ENCODE data around the gene TJP2. TPM values are rescaled to one million over a fixed set of nuclear protein-coding genes. Genes with fewer than 3 reads are reported as not detected.

Gene TJP2
- total and polyA plus RNA-seq, 4 experiments from 2014 or later = 2.4 to 10.3 (median 8.8) TPM

DNA sequence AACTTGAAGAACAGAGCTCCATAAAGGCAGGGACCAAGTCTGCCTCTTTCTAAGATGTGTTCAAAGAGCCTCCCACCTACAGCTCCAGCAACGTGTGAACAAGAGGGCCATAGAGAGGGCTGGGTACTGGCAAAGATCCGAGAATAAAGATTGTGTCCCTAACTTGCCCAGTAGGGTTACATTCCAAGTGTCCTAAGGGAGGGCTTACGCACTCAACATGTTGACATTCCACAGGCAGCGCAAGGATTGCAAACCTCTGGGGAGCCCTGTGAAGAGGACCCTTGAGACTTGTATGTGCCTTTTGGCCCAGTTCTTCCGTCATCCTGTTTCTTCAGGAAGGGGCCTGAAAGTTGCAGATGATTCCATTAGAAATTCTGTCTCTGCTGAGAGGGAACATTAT, 102.7 kb downstream of the TJP2 start:
- H3K27ac ChIP-seq (ENCODE audit: low read depth, low read length) = no peak overlapping the region
- H3K4me3 Mint-ChIP-seq = no peak overlapping the region

GRCh38 chr9:69279084-69279731, 105.1 kb downstream of the TJP2 start:
- Mint-ChIP-seq H3K36me3 (no peaks in the 10 kb centered on the region), H3K27ac (no peak overlapping the region), H3K4me1 (no peaks in the 10 kb centered on the region), H3K4me3 (no peak overlapping the region), H3K9me3 (peaks cover 3 to 45% (median 26%) of the 10 kb centered on the region in 8 donors), H3K27me3 (peaks cover 9 to 10% of the 10 kb centered on the region in 2 donors)
- Histone ChIP-seq H3K9me3 (ENCODE audit: control insufficient read depth in 1 of 2, low read length in 2 of 2) (no peaks in the 10 kb centered on the region), H3K4me3 (ENCODE audit: low read length in 2 of 2) (no peak overlapping the region), H3K36me3 (ENCODE audit: insufficient read depth, low read length) (no peaks in the 10 kb centered on the region), H3K27me3 (ENCODE audit: insufficient read depth, low read length) (no peaks in the 10 kb centered on the region), H3K4me1 (ENCODE audit: insufficient read depth, low read length) (no peaks in the 10 kb centered on the region), H3K27ac (ENCODE audit: low read depth, low read length) (no peak overlapping the region)
- DNase-seq = no peak
- intact Hi-C loops (cut with micrococcal nuclease) = no loop called here
- ChIA-PET CTCF (ENCODE audit: partially characterized antibody) (no interaction called here), POLR2A (ENCODE audit: partially characterized antibody) (no interaction called here)

More for the DNA sequence above, 102.7 kb downstream of the TJP2 start:
- Mint-ChIP-seq H3K27me3 (peaks cover 7 to 13% of the 10 kb centered on the region in 2 donors), H3K4me1 (no peaks in the 10 kb centered on the region), H3K27ac (no peak overlapping the region), H3K36me3 (no peaks in the 10 kb centered on the region), H3K9me3 (peaks cover 6 to 52% (median 27%) of the 10 kb centered on the region in 8 donors)
- H3K4me3 ChIP-seq (ENCODE audit: low read length in 2 of 2) = no peak overlapping the region
- ChIA-PET CTCF (ENCODE audit: partially characterized antibody) (no interaction called here), POLR2A (ENCODE audit: partially characterized antibody) (no interaction called here)
- H3K4me1 ChIP-seq (ENCODE audit: insufficient read depth, low read length) = no peaks in the 10 kb centered on the region
- no peaks in the 10 kb centered on the region for H3K27me3 ChIP-seq (ENCODE audit: insufficient read depth, low read length)
- no peaks in the 10 kb centered on the region for H3K9me3 ChIP-seq (ENCODE audit: control insufficient read depth in 1 of 2, low read length in 2 of 2)
- no peak for DNase-seq
- intact Hi-C loops (cut with micrococcal nuclease) = no loop called here
- H3K36me3 ChIP-seq (ENCODE audit: insufficient read depth, low read length) = no peaks in the 10 kb centered on the region

GRCh38 chr9:69279733-69280132, 105.7 kb downstream of the TJP2 start:
- POLR2A ChIA-PET (ENCODE audit: partially characterized antibody) = no interaction called here
- no peaks in the 10 kb centered on the region for H3K4me1 Mint-ChIP-seq

GRCh38 chr9:69283003-69283402, 108.9 kb downstream of the TJP2 start:
- Histone ChIP-seq H3K36me3 (ENCODE audit: insufficient read depth, low read length) (no peaks in the 10 kb centered on the region), H3K27me3 (ENCODE audit: insufficient read depth, low read length) (peaks cover 5% of the 10 kb centered on the region), H3K27ac (ENCODE audit: low read depth, low read length) (no peak overlapping the region), H3K4me3 (ENCODE audit: low read length in 2 of 2) (no peak overlapping the region), H3K9me3 (ENCODE audit: control insufficient read depth in 1 of 2, low read length in 2 of 2) (no peaks in the 10 kb centered on the region), H3K4me1 (ENCODE audit: insufficient read depth, low read length) (no peaks in the 10 kb centered on the region)
- ChIA-PET CTCF (ENCODE audit: partially characterized antibody) (no interaction called here), POLR2A (ENCODE audit: partially characterized antibody) (no interaction called here)
- Mint-ChIP-seq H3K36me3 (no peaks in the 10 kb centered on the region), H3K9me3 (peaks cover 6 to 27% (median 19%) of the 10 kb centered on the region in 8 donors), H3K4me3 (no peak overlapping the region), H3K27ac (no peak overlapping the region), H3K4me1 (no peaks in the 10 kb centered on the region), H3K27me3 (peaks cover 12 to 29% of the 10 kb centered on the region in 2 donors)
- DNase-seq = no peak
- intact Hi-C loops (cut with micrococcal nuclease) = no loop called here

More at GRCh38 chr9:69279733-69280132, 105.7 kb downstream of the TJP2 start:
- H3K27me3 Mint-ChIP-seq = peaks cover 7 to 14% of the 10 kb centered on the region in 2 donors
- Histone ChIP-seq H3K4me3 (ENCODE audit: low read length in 2 of 2) (no peak overlapping the region), H3K4me1 (ENCODE audit: insufficient read depth, low read length) (no peaks in the 10 kb centered on the region), H3K27me3 (ENCODE audit: insufficient read depth, low read length) (no peaks in the 10 kb centered on the region), H3K9me3 (ENCODE audit: control insufficient read depth in 1 of 2, low read length in 2 of 2) (no peaks in the 10 kb centered on the region), H3K36me3 (ENCODE audit: insufficient read depth, low read length) (no peaks in the 10 kb centered on the region), H3K27ac (ENCODE audit: low read depth, low read length) (no peak overlapping the region)
- no peak overlapping the region for H3K27ac Mint-ChIP-seq
- no peaks in the 10 kb centered on the region for H3K36me3 Mint-ChIP-seq
- no peak overlapping the region for H3K4me3 Mint-ChIP-seq
- no peak for DNase-seq
- CTCF ChIA-PET (ENCODE audit: partially characterized antibody) = no interaction called here
- H3K9me3 Mint-ChIP-seq = peaks cover 3 to 40% (median 23%) of the 10 kb centered on the region in 8 donors
- intact Hi-C loops (cut with micrococcal nuclease) = no loop called here

- H3K4me1 ChIP-seq (ENCODE audit: insufficient read depth, low read length) = no peaks in the 10 kb centered on the region
- H3K27ac Mint-ChIP-seq = no peak overlapping the region
- H3K9me3 ChIP-seq (ENCODE audit: control insufficient read depth in 1 of 2, low read length in 2 of 2) = no peaks in the 10 kb centered on the region
- H3K9me3 Mint-ChIP-seq = peaks cover 0 to 8% (median 0%) of the 10 kb centered on the region in 8 donors
- no peak overlapping the region for H3K4me3 ChIP-seq (ENCODE audit: low read length in 2 of 2)
- no peaks in the 10 kb centered on the region for H3K36me3 ChIP-seq (ENCODE audit: insufficient read depth, low read length)
- H3K27ac ChIP-seq (ENCODE audit: low read depth, low read length) = no peak overlapping the region
- ChIA-PET CTCF (ENCODE audit: partially characterized antibody) (interaction anchor here (0.6 kb wide), 1 partner anchor 655 kb away, joined by 3 read pairs; no protein-coding TSS in a partner anchor), POLR2A (ENCODE audit: partially characterized antibody) (no interaction called here)
- H3K4me1 Mint-ChIP-seq = no peaks in the 10 kb centered on the region
- no peaks in the 10 kb centered on the region for H3K27me3 ChIP-seq (ENCODE audit: insufficient read depth, low read length)
- intact Hi-C loops (cut with micrococcal nuclease) = no loop called here
- H3K4me3 Mint-ChIP-seq = no peak overlapping the region
- no peaks in the 10 kb centered on the region for H3K36me3 Mint-ChIP-seq
- H3K27me3 Mint-ChIP-seq = peaks cover 9 to 12% of the 10 kb centered on the region in 2 donors
- no peak for DNase-seq
Measured at GRCh38 chr9:69292078-69292477, 118.0 kb downstream of the TJP2 start.

DNA sequence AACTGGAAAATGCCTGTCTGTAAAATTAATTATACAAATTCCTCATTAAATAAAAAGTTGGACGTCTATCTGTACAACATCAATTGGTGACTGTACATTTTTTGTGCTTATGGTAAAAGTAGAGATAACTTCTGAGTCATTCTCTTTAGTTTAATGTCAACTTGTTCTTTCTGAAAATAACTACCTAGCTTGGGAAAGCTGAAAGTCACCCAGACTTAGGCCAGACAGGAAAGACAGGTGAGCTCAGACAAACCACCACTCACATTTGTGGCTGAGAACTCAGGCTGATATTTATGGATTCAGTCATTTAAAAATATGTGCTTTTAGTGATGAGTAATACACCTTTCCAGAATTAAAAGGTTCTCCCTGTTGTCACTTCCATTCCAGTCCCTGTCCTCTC, 119.1 kb downstream of the TJP2 start:
- Mint-ChIP-seq H3K4me1 (no peaks in the 10 kb centered on the region), H3K27ac (no peak overlapping the region), H3K36me3 (no peaks in the 10 kb centered on the region), H3K9me3 (peaks cover 0 to 8% (median 0%) of the 10 kb centered on the region in 8 donors), H3K27me3 (peaks cover 5% of the 10 kb centered on the region in 2 donors), H3K4me3 (no peak overlapping the region)
- Histone ChIP-seq H3K27ac (ENCODE audit: low read depth, low read length) (no peak overlapping the region), H3K4me1 (ENCODE audit: insufficient read depth, low read length) (no peaks in the 10 kb centered on the region), H3K27me3 (ENCODE audit: insufficient read depth, low read length) (no peaks in the 10 kb centered on the region), H3K36me3 (ENCODE audit: insufficient read depth, low read length) (no peaks in the 10 kb centered on the region), H3K4me3 (ENCODE audit: low read length in 2 of 2) (no peak overlapping the region), H3K9me3 (ENCODE audit: control insufficient read depth in 1 of 2, low read length in 2 of 2) (no peaks in the 10 kb centered on the region)
- ChIA-PET CTCF (ENCODE audit: partially characterized antibody) (no interaction called here), POLR2A (ENCODE audit: partially characterized antibody) (no interaction called here)
- intact Hi-C loops (cut with micrococcal nuclease) = no loop called here
- no peak for DNase-seq

- Mint-ChIP-seq H3K9me3 (peaks cover 0 to 2% (median 0%) of the 10 kb centered on the region in 8 donors), H3K4me1 (peaks cover 0 to 1% (median 0%) of the 10 kb centered on the region in 4 donors), H3K36me3 (no peaks in the 10 kb centered on the region), H3K27me3 (peaks cover 0 to 3% of the 10 kb centered on the region in 2 donors), H3K27ac (no peak overlapping the region), H3K4me3 (no peak overlapping the region)
- Histone ChIP-seq H3K27ac (ENCODE audit: low read depth, low read length) (no peak overlapping the region), H3K4me1 (ENCODE audit: insufficient read depth, low read length) (no peaks in the 10 kb centered on the region), H3K27me3 (ENCODE audit: insufficient read depth, low read length) (no peaks in the 10 kb centered on the region), H3K9me3 (ENCODE audit: control insufficient read depth in 1 of 2, low read length in 2 of 2) (no peaks in the 10 kb centered on the region), H3K4me3 (ENCODE audit: low read length in 2 of 2) (no peak overlapping the region), H3K36me3 (ENCODE audit: insufficient read depth, low read length) (no peaks in the 10 kb centered on the region)
- ChIA-PET CTCF (ENCODE audit: partially characterized antibody) (no interaction called here), POLR2A (ENCODE audit: partially characterized antibody) (no interaction called here)
- intact Hi-C loops (cut with micrococcal nuclease) = no loop called here
- DNase-seq = no peak
Measured at GRCh38 chr9:69295872-69296552, 121.9 kb downstream of the TJP2 start.

All from CD4-positive, alpha-beta memory T cell (primary cell).